IMR-90 (cell line): ENCODE data around the gene NOL12. TPM values are rescaled to one million over a fixed set of nuclear protein-coding genes. Genes with fewer than 3 reads are reported as not detected.

Source experiments
- ATAC-seq: fragments of 200-7000 bp; cut with Tn5 transposase; 2 replicates; pipeline ENCODE4 v1.9.1; 2020; ENCODE audit warnings: low read depth, mild to moderate bottlenecking, moderate library complexity
- BruUV-seq: library from RNA; stranded (reverse); fragments of 400-500 nt; replicated peaks from 2 replicates; lab custom pipeline; 2021; lab: Mats Ljungman, UMichigan
- CTCF ChIA-PET: fragments of 300-600 bp; formaldehyde crosslinking; extraction: SDS; loops from one replicate; lab custom pipeline; 2021; ENCODE audit warnings: antibody characterized with exemption; lab: Yijun Ruan, JAX
- POLR2A ChIA-PET: fragments of 300-600 bp; sonication (Branson Sonifier 250); formaldehyde crosslinking; loops from one replicate; lab custom pipeline; 2022; ENCODE audit warnings: antibody characterized with exemption; ENCODE audit not compliant: unreplicated experiment; lab: Charles Lee
- DNase-seq: peaks from one replicate; pipeline ENCODE4 v3.0.0; 2013
- H2AFZ ChIP-seq: replicated peaks from 2 replicates; pipeline ENCODE3; 2013; ENCODE audit warnings: low read length, mild to moderate bottlenecking; ENCODE audit not compliant: poor library complexity
- H2AK5ac ChIP-seq: 2 replicates; pipeline ENCODE4 v1.6.1; 2013; ENCODE audit warnings: low read depth, low read length, inconsistent platforms
- H2AK9ac ChIP-seq: replicated peaks from 2 replicates; pipeline ENCODE3; 2013; ENCODE audit warnings: mild to moderate bottlenecking, low read depth, low read length, moderate library complexity; ENCODE audit not compliant: poor library complexity
- H2BK120ac ChIP-seq: 2 replicates; pipeline ENCODE4 v1.6.1; 2013; ENCODE audit warnings: low read depth, low read length, inconsistent platforms
- H2BK15ac ChIP-seq: 3 replicates; pipeline ENCODE4 v1.6.1; 2013; ENCODE audit warnings: low read depth, low read length, inconsistent platforms
- H2BK20ac ChIP-seq: 2 replicates; pipeline ENCODE4 v1.6.1; 2013; ENCODE audit warnings: low read depth, mild to moderate bottlenecking, inconsistent platforms, low read length, moderate library complexity
- H2BK5ac ChIP-seq: 2 replicates; pipeline ENCODE4 v1.6.1; 2013; ENCODE audit warnings: mild to moderate bottlenecking, low read depth, low read length, inconsistent platforms; ENCODE audit not compliant: poor library complexity, severe bottlenecking
- H3K14ac ChIP-seq: replicated peaks from 2 replicates; pipeline ENCODE4 v1.6.1; 2013; ENCODE audit warnings: low read depth, low read length, inconsistent platforms
- H3K18ac ChIP-seq: 2 replicates; pipeline ENCODE4 v1.6.1; 2013; ENCODE audit warnings: low read depth, low read length, control low read depth
- H3K23ac ChIP-seq: 2 replicates; pipeline ENCODE4 v1.6.1; 2013; ENCODE audit warnings: low read depth, low read length, inconsistent platforms
- H3K27ac ChIP-seq: 2 replicates; pipeline ENCODE4 v1.5.1; 2013; ENCODE audit warnings: mild to moderate bottlenecking, control low read depth, low read length; ENCODE audit not compliant: insufficient read depth
- H3K27me3 ChIP-seq: 2 replicates; pipeline ENCODE4 v1.6.1; 2013; ENCODE audit warnings: low read length; ENCODE audit not compliant: control insufficient read depth, insufficient read depth
- H3K36me3 ChIP-seq: 2 replicates; pipeline ENCODE4 v1.6.1; 2013; ENCODE audit warnings: low read length, mixed read lengths; ENCODE audit not compliant: control insufficient read depth, insufficient read depth
- H3K4ac ChIP-seq: 2 replicates; pipeline ENCODE4 v1.6.1; 2013; ENCODE audit warnings: low read depth, low read length, inconsistent platforms
- H3K4me1 ChIP-seq: 2 replicates; pipeline ENCODE4 v1.6.1; 2013; ENCODE audit warnings: low read length, mixed read lengths; ENCODE audit not compliant: control insufficient read depth, insufficient read depth
- H3K4me2 ChIP-seq: 2 replicates; pipeline ENCODE4 v1.6.1; 2013; ENCODE audit warnings: low read depth, mild to moderate bottlenecking, control low read depth, low read length, moderate library complexity
- H3K4me3 ChIP-seq: 2 replicates; pipeline ENCODE4 v1.5.1; 2013; ENCODE audit warnings: low read depth, mild to moderate bottlenecking, control low read depth, low read length, moderate library complexity; ENCODE audit not compliant: insufficient read depth
- H3K56ac ChIP-seq: 2 replicates; pipeline ENCODE4 v1.6.1; 2013; ENCODE audit warnings: low read length, inconsistent platforms; ENCODE audit not compliant: insufficient read depth; ENCODE audit errors: extremely low read depth
- H3K79me1 ChIP-seq, 2 experiments: 2 replicates each; pipeline ENCODE4 v1.6.1; 2013; ENCODE audit warnings: low read length in 2 of 2, inconsistent platforms in 1 of 2, low read depth in 1 of 2
- H3K9ac ChIP-seq: 2 replicates; pipeline ENCODE4 v1.6.1; 2013; ENCODE audit warnings: low read depth, low read length, control low read depth
- H3K9me1 ChIP-seq: 2 replicates; pipeline ENCODE4 v1.6.1; 2013; ENCODE audit warnings: low read length, inconsistent platforms; ENCODE audit not compliant: insufficient read depth
- H3K9me3 ChIP-seq: 2 replicates; pipeline ENCODE4 v1.6.1; 2013; ENCODE audit warnings: low read length; ENCODE audit not compliant: control insufficient read depth, insufficient read depth
- H4K20me1 ChIP-seq: 2 replicates; pipeline ENCODE4 v1.6.1; 2013; ENCODE audit warnings: low read length, inconsistent platforms; ENCODE audit not compliant: insufficient read depth
- H4K5ac ChIP-seq: 2 replicates; pipeline ENCODE4 v1.6.1; 2013; ENCODE audit warnings: mild to moderate bottlenecking, low read depth, low read length, control low read depth
- H4K8ac ChIP-seq, 2 experiments: 2 replicates each; pipeline ENCODE4 v1.6.1; 2013; ENCODE audit warnings: low read depth in 2 of 2, low read length in 2 of 2, control low read depth in 1 of 2, inconsistent platforms in 1 of 2
- H4K91ac ChIP-seq: 2 replicates; pipeline ENCODE4 v1.6.1; 2013; ENCODE audit warnings: low read depth, low read length, inconsistent platforms; ENCODE audit not compliant: insufficient read depth
- CEBPB ChIP-seq: IDR thresholded peaks from 2 replicates; pipeline ENCODE4 v1.6.1; 2012; ENCODE audit warnings: low read depth, low read length, improper control_type of control experiment
- MXI1 ChIP-seq: IDR thresholded peaks from 2 replicates; pipeline ENCODE4 v1.6.1; 2012; ENCODE audit warnings: low read depth, mild to moderate bottlenecking, low read length, moderate library complexity, borderline replicate concordance
- RAD21 ChIP-seq: IDR thresholded peaks from 2 replicates; pipeline ENCODE4 v1.6.1; 2012; ENCODE audit warnings: low read length, improper control_type of control experiment
- WGBS, 2 experiments: methylation state at CpG; one replicate each; pipeline versions ENCODE4 v1.1.5 to v1.1.7; 2013; ENCODE audit warnings: missing lambda C conversion rate in 2 of 2; ENCODE audit not compliant: insufficient read length in 1 of 2; ENCODE audit errors: extremely low coverage in 2 of 2; 5-methylcytosine and 5-hydroxymethylcytosine counted together
- dilution Hi-C: fragments of 300-500 bp; cut with HindIII; formaldehyde crosslinking; loops from one replicate; pipeline ENCODE4 v1.14.3; 2018; ENCODE audit warnings: low sequenced_read_pairs; ENCODE audit not compliant: unreplicated experiment
- in situ Hi-C: fragments of 300-500 bp; cut with MboI; formaldehyde crosslinking; loops from 3 replicates; pipeline ENCODE4 v1.14.3; 2019; ENCODE audit warnings: low sequenced_read_pairs, inconsistent platforms, mixed read lengths
- intact Hi-C: fragments of 100-400 bp; cut with micrococcal nuclease; formaldehyde crosslinking; loops from 2 replicates; pipeline ENCODE4 v1.10.0; 2022
- polyA plus RNA-seq, 3 experiments: library from polyadenylated mRNA; depleted of rRNA; stranded (reverse); fragments of >200 nt; gene quantifications; 2 replicates each; pipeline ENCODE4 v1.2.3, GENCODE V29; 2012; ENCODE audit warnings: low replicate concordance in 1 of 3
- total RNA-seq: library from RNA; depleted of rRNA; stranded (reverse); fragments of >200 nt; gene quantifications from 2 replicates; pipeline ENCODE4 v1.2.3, GENCODE V29; 2012
- TF ChIP-seq, protein P1 (sequence below): fragments of 150-350 bp; IDR thresholded peaks from 2 replicates; pipeline ENCODE4 v1.6.1; 2016; ENCODE audit warnings: low read depth, mild to moderate bottlenecking, low read length, moderate library complexity, borderline replicate concordance
- TF ChIP-seq, protein P2 (sequence below): fragments of 150-350 bp; IDR thresholded peaks from 2 replicates; pipeline ENCODE4 v1.6.1; 2017; ENCODE audit warnings: mild to moderate bottlenecking, antibody characterized with exemption, low read length, low read depth
- TF ChIP-seq, protein P3 (sequence below): conservative IDR thresholded peaks from 2 replicates; pipeline ENCODE4 v1.5.1; 2012; ENCODE audit warnings: mild to moderate bottlenecking, low read depth, low read length, improper control_type of control experiment

The NOL12 gene
- total and polyA plus RNA-seq, 2 of the 4 experiments (the other 2 are of a cell fraction): 16.0 to 25.6 TPM

DNA sequence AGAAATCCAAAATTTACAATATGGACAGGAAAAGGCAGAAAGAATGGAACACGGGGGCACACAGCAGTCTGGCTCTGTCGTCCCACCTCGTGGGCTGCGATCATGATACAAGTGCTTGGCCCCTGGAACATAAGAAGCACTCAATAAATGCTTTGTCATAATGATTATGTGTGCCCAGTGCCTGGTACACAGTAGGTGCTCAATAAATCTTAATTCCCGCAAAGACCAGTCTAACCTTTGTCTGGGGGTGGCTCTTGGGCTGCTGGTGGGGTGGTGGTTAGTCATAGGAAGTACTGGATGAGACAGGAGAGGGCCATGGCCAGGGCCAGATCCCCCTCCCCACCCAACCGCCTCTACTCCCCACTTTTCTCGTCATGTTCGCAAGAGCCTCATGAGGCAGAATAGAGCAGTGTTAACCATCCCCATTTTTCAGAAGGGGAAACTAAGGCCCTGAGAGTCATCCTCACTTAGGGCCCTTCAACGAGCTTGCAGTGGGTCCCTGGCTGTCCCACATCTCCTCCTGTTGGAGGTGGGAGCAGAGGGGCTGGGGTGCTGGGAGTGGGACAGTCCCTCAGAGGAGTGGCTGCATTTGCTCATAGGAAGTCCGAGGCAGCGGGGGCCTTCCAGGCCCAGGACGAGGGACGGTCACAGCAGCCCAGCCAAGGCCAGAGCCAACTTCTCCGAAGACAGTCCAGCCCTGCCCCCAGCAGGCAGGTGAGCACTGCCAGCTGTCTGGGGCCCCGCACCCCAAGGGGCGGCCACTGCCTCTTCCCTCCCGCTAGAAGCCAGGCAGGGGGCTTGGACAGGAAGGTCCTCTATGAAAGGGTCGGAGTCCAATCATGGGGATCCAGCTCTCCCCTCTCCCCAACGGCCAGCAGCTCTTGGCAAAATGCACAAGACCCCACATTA lies 46.8 kb downstream of the NOL12 start:
- no peak overlapping the region for H3K56ac ChIP-seq
- H2AK5ac ChIP-seq: no peak overlapping the region
- 72% methylated on average over 8 of the region's 19 CpGs; no CpG with 5 or more reads in 1 of the 2 experiments for WGBS, 2 experiments
- intact Hi-C loops (no loop called here), dilution Hi-C loops (no loop called here), in situ Hi-C loops (no loop called here)
- 0 out of 2 replicates have a peak, but pooled peaks cover 3% of the 10 kb centered on the region for H3K9me1 ChIP-seq
- no peaks in the 10 kb centered on the region for H4K20me1 ChIP-seq
- no peak overlapping the region for H2BK20ac ChIP-seq
- H3K4ac ChIP-seq: no peak overlapping the region
- H3K4me1 ChIP-seq: peaks cover 2% of the 10 kb centered on the region
- no peak overlapping the region for H3K4me3 ChIP-seq
- no peak overlapping the region for H4K5ac ChIP-seq
- DNase-seq: no peak
- no peak overlapping the region for H3K14ac ChIP-seq
- H2BK15ac ChIP-seq: no peak overlapping the region; the same call in 2 of the 3 replicates
- no peak overlapping the region for H2BK120ac ChIP-seq
- no peaks in the 10 kb centered on the region for H3K27me3 ChIP-seq
- ChIA-PET CTCF (no interaction called here), POLR2A (no interaction called here)
- no peak overlapping the region for H3K18ac ChIP-seq
- no peak overlapping the region for H3K27ac ChIP-seq
- H2BK5ac ChIP-seq: no peak overlapping the region
- TF ChIP-seq, protein P1, sequence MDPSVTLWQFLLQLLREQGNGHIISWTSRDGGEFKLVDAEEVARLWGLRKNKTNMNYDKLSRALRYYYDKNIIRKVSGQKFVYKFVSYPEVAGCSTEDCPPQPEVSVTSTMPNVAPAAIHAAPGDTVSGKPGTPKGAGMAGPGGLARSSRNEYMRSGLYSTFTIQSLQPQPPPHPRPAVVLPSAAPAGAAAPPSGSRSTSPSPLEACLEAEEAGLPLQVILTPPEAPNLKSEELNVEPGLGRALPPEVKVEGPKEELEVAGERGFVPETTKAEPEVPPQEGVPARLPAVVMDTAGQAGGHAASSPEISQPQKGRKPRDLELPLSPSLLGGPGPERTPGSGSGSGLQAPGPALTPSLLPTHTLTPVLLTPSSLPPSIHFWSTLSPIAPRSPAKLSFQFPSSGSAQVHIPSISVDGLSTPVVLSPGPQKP: no peak
- TF ChIP-seq CEBPB (no peak), RAD21 (no peak), MXI1 (no peak)
- TF ChIP-seq, protein P2, sequence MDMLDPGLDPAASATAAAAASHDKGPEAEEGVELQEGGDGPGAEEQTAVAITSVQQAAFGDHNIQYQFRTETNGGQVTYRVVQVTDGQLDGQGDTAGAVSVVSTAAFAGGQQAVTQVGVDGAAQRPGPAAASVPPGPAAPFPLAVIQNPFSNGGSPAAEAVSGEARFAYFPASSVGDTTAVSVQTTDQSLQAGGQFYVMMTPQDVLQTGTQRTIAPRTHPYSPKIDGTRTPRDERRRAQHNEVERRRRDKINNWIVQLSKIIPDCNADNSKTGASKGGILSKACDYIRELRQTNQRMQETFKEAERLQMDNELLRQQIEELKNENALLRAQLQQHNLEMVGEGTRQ: no peak
- TF ChIP-seq, protein P3, sequence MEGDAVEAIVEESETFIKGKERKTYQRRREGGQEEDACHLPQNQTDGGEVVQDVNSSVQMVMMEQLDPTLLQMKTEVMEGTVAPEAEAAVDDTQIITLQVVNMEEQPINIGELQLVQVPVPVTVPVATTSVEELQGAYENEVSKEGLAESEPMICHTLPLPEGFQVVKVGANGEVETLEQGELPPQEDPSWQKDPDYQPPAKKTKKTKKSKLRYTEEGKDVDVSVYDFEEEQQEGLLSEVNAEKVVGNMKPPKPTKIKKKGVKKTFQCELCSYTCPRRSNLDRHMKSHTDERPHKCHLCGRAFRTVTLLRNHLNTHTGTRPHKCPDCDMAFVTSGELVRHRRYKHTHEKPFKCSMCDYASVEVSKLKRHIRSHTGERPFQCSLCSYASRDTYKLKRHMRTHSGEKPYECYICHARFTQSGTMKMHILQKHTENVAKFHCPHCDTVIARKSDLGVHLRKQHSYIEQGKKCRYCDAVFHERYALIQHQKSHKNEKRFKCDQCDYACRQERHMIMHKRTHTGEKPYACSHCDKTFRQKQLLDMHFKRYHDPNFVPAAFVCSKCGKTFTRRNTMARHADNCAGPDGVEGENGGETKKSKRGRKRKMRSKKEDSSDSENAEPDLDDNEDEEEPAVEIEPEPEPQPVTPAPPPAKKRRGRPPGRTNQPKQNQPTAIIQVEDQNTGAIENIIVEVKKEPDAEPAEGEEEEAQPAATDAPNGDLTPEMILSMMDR: no peak
- H3K9me3 ChIP-seq: no peaks in the 10 kb centered on the region
- no peak overlapping the region for H3K23ac ChIP-seq
- H2AFZ ChIP-seq: no peak overlapping the region
- no peak overlapping the region for H3K4me2 ChIP-seq
- no TSS peak for BruUV-seq
- no peaks in the 10 kb centered on the region for H3K79me1 ChIP-seq
- ATAC-seq: no peak
- no peak overlapping the region for H4K8ac ChIP-seq
- H3K9ac ChIP-seq: no peak overlapping the region
- no peak overlapping the region for H2AK9ac ChIP-seq
- H3K36me3 ChIP-seq: no peaks in the 10 kb centered on the region
- no peak overlapping the region for H4K91ac ChIP-seq
